ENCODE data around the gene STAP1. TPM values are rescaled to one million over a fixed set of nuclear protein-coding genes. Genes with fewer than 3 reads are reported as not detected.

The STAP1 gene
- total RNA-seq, 2 donors from 2014 or later, result 0.78 to 0.81 TPM

DNA sequence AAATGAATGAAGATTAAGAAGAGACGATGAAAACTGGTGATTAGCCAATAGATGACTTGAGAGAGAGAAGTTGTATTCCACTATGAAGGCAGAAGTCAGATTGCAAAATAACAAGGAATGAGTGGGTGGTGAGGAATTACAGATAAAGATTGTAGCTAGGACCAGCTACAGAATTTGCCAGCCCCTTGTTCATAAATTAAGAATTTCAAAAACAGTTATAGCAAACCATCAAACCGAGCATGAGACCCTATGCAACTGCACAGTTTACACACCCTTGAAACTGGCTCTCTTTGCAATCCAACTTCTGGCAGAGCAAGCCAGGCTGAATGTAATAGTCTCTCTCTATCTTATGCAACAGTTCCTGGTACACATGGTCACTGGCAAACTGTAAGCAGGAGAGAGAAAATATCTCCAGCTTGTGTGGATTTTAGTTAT lies 35.2 kb downstream of the STAP1 start:
- no peaks in the 10 kb centered on the region for H3K9me3 ChIP-seq
- DNase-seq (ENCODE audit: low spot score) (no peak), ATAC-seq (ENCODE audit: insufficient number of reproducible peaks, low FRiP score, low read depth) (no peak)
- H3K4me1 ChIP-seq (ENCODE audit: control insufficient read depth in 1 of 2, low read depth in 2 of 2), result no peaks in the 10 kb centered on the region
- no peaks in the 10 kb centered on the region for H3K36me3 ChIP-seq
- H3K27me3 ChIP-seq (replicated peaks; ENCODE audit: insufficient read depth), result no peaks in the 10 kb centered on the region
- TF ChIP-seq CTCF (IDR thresholded peaks at IDR 0.05), result no peak
- no peak overlapping the region for H3K27ac ChIP-seq
- H3K4me3 ChIP-seq, result no peak overlapping the region

DNA sequence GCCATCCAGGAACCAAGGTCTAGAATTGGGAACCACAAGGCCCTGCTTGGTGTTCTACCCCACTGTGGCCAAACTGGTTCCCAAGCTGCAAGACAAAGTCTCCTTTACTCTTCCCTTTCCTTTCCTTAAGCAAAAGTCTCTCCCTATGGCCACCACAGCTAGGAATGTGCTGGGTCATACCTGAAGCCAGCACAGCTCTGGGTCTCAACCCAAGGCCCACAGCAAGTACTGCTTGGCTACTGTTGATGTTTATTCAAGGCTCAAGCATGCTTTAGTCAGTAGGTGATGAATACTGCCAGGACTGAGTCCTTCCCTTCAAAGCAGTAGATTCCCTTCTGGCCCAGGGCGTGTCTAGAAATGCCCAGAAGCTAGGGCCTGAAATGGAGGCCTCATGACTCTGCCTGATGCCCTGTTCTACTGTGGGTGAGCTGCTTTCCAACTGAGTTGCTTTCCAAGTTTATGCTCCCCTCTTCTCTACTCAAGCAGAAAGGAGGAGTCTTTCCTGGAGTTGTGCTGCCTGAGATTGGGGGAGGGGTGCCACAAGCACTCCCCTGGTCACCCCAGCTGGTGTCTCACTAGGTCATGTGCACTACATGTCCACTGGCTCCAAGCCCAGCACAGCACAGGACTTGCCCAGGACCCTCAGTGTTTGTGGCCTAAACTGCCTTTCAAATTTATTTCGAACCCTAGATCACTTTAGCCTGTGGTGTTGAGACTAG lies 44.9 kb downstream of the STAP1 start:
- H3K27ac ChIP-seq, result no peak overlapping the region
- ATAC-seq (ENCODE audit: insufficient number of reproducible peaks, low FRiP score, low read depth), result no peak

DNA sequence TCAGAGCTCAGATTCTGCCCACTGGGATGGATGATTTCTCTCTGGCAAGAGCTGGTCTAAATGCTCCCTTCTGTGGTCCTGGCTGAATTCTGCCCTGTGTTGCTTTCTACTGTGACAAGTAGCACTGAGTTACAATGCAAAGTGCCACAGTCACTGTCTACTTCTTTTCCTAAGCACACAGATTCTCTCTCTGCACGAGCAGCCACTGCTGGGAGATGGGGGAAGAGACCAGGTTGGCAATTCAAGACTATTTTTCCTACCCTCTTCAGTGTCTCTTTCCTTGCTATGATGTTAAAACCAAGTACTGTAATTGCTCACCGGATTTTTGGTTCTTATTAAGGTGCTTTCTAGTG lies 45.5 kb downstream of the STAP1 start:
- no peaks in the 10 kb centered on the region for H3K36me3 ChIP-seq
- H3K27ac ChIP-seq, result no peak overlapping the region
- no peaks in the 10 kb centered on the region for H3K27me3 ChIP-seq (replicated peaks; ENCODE audit: insufficient read depth)
- no peak for TF ChIP-seq CTCF (IDR thresholded peaks at IDR 0.05)
- H3K4me1 ChIP-seq (ENCODE audit: control insufficient read depth in 1 of 2, low read depth in 2 of 2), result no peaks in the 10 kb centered on the region
- no peak for DNase-seq (ENCODE audit: low spot score)
- ATAC-seq (ENCODE audit: insufficient number of reproducible peaks, low FRiP score, low read depth), result no peak
- no peak overlapping the region for H3K4me3 ChIP-seq
- H3K9me3 ChIP-seq, result no peaks in the 10 kb centered on the region

More for the DNA sequence above, 44.9 kb downstream of the STAP1 start:
- Histone ChIP-seq H3K36me3 (no peaks in the 10 kb centered on the region), H3K27me3 (replicated peaks; ENCODE audit: insufficient read depth) (no peaks in the 10 kb centered on the region), H3K9me3 (no peaks in the 10 kb centered on the region), H3K4me3 (no peak overlapping the region), H3K4me1 (ENCODE audit: control insufficient read depth in 1 of 2, low read depth in 2 of 2) (no peaks in the 10 kb centered on the region)
- TF ChIP-seq CTCF (IDR thresholded peaks at IDR 0.05), result no peak
- DNase-seq (ENCODE audit: low spot score), result no peak

GRCh38 chr4:67604749-67605148 lies 46.2 kb downstream of the STAP1 start:
- ATAC-seq (ENCODE audit: insufficient number of reproducible peaks, low FRiP score, low read depth), result no peak
- TF ChIP-seq CTCF (IDR thresholded peaks at IDR 0.05), result no peak
- Histone ChIP-seq H3K9me3 (no peaks in the 10 kb centered on the region), H3K27ac (no peak overlapping the region), H3K36me3 (no peaks in the 10 kb centered on the region), H3K4me1 (ENCODE audit: control insufficient read depth in 1 of 2, low read depth in 2 of 2) (no peaks in the 10 kb centered on the region), H3K27me3 (replicated peaks; ENCODE audit: insufficient read depth) (no peaks in the 10 kb centered on the region), H3K4me3 (no peak overlapping the region)
- DNase-seq (ENCODE audit: low spot score), result no peak

DNA sequence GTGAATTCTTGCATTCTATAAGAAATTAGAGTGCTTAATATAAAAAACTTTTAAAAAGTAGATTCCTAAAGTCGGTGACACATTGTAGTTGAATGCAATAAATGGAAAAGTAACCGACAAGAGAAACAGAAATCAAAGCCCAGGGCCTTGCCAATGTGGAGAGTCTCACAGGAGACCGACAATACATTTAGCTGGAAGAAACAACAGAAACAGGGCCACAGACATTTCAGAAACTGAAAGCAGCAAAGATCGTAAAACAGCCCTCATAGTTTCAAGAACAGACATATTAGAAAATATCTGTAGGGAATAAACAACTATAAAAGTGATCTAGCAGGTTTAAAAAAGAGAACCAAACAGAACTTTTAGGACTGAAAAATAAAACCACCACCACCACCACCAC lies 49.5 kb downstream of the STAP1 start:
- H3K9me3 ChIP-seq, result no peaks in the 10 kb centered on the region
- H3K4me3 ChIP-seq, result no peak overlapping the region
- no peaks in the 10 kb centered on the region for H3K27me3 ChIP-seq (replicated peaks; ENCODE audit: insufficient read depth)
- no peak for TF ChIP-seq CTCF (IDR thresholded peaks at IDR 0.05)
- no peaks in the 10 kb centered on the region for H3K4me1 ChIP-seq (ENCODE audit: control insufficient read depth in 1 of 2, low read depth in 2 of 2)
- no peak overlapping the region for H3K27ac ChIP-seq
- DNase-seq (ENCODE audit: low spot score) (no peak), ATAC-seq (ENCODE audit: insufficient number of reproducible peaks, low FRiP score, low read depth) (no peak)
- H3K36me3 ChIP-seq, result no peaks in the 10 kb centered on the region

Data from thoracic aorta (tissue), 2 donors.